ENCODE data around the gene RTN4R. TPM values are rescaled to one million over a fixed set of nuclear protein-coding genes. Genes with fewer than 3 reads are reported as not detected.

The RTN4R gene
- total and polyA plus RNA-seq, 9 of the 15 experiments (the other 6 are each of a cell fraction or from before 2014, with no cell fraction given) = 0.04 to 2.8 (median 1.4) TPM; not detected in 3

DNA sequence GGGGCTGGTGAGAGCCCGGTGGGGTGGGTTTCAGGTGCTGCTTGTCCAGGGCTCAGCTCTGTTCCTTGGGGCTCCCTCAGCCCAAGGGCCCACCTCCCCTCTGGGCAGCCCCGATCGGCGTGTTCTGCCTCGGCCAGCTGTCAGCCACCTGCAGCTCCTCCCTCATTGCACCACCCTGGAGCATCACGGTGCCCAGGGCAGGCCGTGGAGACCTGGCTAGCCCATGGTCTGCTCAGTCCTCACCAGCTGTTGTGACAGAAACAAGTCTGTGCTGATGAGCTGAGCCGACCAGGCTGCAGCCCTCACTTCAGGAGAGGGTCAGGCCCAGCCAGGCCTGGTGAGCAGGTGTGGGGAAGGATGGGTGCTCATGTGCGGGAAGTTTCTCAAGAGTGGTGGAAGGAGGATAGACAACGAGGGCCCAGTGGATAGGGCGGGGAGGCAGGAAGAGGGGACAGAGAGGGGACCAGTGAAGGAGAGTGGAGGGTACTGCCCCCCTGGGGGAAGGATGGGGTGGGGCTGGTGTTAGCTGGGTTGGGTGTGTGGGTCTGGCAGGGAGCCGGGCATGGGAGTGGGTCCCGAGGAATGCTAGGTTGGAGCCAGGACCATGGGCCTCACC lies 16.5 kb upstream of the RTN4R start (continued):
- TF ChIP-seq ELF4 (CRISPR knock-in tag; IDR thresholded peaks at IDR 0.05) = 0 out of 2 replicates have a peak, but pooled peaks have one; percentile 45
- TF ChIP-seq RFX7 (CRISPR knock-in tag; IDR thresholded peaks at IDR 0.05) = no peak
- TF ChIP-seq PHF8 (IDR thresholded peaks at IDR 0.05; ENCODE audit: borderline replicate concordance, low read length) = no peak
- TF ChIP-seq BACH1 (tag; IDR thresholded peaks at IDR 0.05) = no peak
- TF ChIP-seq NCOR1 (IDR thresholded peaks at IDR 0.05) = no peak
- no peak for TF ChIP-seq ZNF551 (CRISPR knock-in tag; IDR thresholded peaks at IDR 0.05)
- TF ChIP-seq, protein P1, sequence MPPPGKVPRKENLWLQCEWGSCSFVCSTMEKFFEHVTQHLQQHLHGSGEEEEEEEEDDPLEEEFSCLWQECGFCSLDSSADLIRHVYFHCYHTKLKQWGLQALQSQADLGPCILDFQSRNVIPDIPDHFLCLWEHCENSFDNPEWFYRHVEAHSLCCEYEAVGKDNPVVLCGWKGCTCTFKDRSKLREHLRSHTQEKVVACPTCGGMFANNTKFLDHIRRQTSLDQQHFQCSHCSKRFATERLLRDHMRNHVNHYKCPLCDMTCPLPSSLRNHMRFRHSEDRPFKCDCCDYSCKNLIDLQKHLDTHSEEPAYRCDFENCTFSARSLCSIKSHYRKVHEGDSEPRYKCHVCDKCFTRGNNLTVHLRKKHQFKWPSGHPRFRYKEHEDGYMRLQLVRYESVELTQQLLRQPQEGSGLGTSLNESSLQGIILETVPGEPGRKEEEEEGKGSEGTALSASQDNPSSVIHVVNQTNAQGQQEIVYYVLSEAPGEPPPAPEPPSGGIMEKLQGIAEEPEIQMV (tag; conservative IDR thresholded peaks at IDR 0.05; ENCODE audit: low read depth) = no peak
- TF ChIP-seq MBD2 (IDR thresholded peaks at IDR 0.05; ENCODE audit: borderline replicate concordance, low read depth) = no peak
- no peak for TF ChIP-seq NR2C1 (IDR thresholded peaks at IDR 0.05)
- no peak for TF ChIP-seq NR2C1 (tag; IDR thresholded peaks at IDR 0.05)
- TF ChIP-seq, protein P2, sequence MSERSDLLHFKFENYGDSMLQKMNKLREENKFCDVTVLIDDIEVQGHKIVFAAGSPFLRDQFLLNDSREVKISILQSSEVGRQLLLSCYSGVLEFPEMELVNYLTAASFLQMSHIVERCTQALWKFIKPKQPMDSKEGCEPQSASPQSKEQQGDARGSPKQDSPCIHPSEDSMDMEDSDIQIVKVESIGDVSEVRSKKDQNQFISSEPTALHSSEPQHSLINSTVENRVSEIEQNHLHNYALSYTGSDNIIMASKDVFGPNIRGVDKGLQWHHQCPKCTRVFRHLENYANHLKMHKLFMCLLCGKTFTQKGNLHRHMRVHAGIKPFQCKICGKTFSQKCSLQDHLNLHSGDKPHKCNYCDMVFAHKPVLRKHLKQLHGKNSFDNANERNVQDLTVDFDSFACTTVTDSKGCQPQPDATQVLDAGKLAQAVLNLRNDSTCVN (CRISPR knock-in tag; IDR thresholded peaks at IDR 0.05) = peak; percentile 89; the same call in 1 of the 2 replicates
- peak; percentile 21 for TF ChIP-seq HMGN3 (IDR thresholded peaks at IDR 0.05; ENCODE audit: borderline replicate concordance, extremely low read depth, insufficient read length, low read depth, low read length)
- no peak for TF ChIP-seq EHMT2 (IDR thresholded peaks at IDR 0.05)
- TF ChIP-seq PCBP1 (IDR thresholded peaks at IDR 0.05; ENCODE audit: low read depth, low read length, poor library complexity, severe bottlenecking) = peak; percentile 28
- TF ChIP-seq L3MBTL2 (IDR thresholded peaks at IDR 0.05) = no peak
- TF ChIP-seq ZNF408 (CRISPR knock-in tag; IDR thresholded peaks at IDR 0.05; ENCODE audit: low read depth) = no peak
- no peak for TF ChIP-seq PURB (CRISPR knock-in tag; IDR thresholded peaks at IDR 0.05; ENCODE audit: low read depth)
- no peak for TF ChIP-seq NR3C1 (CRISPR knock-in tag; IDR thresholded peaks at IDR 0.05)
- TF ChIP-seq, protein P3, sequence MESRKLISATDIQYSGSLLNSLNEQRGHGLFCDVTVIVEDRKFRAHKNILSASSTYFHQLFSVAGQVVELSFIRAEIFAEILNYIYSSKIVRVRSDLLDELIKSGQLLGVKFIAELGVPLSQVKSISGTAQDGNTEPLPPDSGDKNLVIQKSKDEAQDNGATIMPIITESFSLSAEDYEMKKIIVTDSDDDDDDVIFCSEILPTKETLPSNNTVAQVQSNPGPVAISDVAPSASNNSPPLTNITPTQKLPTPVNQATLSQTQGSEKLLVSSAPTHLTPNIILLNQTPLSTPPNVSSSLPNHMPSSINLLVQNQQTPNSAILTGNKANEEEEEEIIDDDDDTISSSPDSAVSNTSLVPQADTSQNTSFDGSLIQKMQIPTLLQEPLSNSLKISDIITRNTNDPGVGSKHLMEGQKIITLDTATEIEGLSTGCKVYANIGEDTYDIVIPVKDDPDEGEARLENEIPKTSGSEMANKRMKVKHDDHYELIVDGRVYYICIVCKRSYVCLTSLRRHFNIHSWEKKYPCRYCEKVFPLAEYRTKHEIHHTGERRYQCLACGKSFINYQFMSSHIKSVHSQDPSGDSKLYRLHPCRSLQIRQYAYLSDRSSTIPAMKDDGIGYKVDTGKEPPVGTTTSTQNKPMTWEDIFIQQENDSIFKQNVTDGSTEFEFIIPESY (CRISPR knock-in tag; IDR thresholded peaks at IDR 0.05) = no peak
- no peak for TF ChIP-seq GATAD2B (IDR thresholded peaks at IDR 0.05; ENCODE audit: borderline replicate concordance)
- TF ChIP-seq, protein P4, sequence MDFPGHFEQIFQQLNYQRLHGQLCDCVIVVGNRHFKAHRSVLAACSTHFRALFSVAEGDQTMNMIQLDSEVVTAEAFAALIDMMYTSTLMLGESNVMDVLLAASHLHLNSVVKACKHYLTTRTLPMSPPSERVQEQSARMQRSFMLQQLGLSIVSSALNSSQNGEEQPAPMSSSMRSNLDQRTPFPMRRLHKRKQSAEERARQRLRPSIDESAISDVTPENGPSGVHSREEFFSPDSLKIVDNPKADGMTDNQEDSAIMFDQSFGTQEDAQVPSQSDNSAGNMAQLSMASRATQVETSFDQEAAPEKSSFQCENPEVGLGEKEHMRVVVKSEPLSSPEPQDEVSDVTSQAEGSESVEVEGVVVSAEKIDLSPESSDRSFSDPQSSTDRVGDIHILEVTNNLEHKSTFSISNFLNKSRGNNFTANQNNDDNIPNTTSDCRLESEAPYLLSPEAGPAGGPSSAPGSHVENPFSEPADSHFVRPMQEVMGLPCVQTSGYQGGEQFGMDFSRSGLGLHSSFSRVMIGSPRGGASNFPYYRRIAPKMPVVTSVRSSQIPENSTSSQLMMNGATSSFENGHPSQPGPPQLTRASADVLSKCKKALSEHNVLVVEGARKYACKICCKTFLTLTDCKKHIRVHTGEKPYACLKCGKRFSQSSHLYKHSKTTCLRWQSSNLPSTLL (IDR thresholded peaks at IDR 0.05) = no peak

Data from K562 (cell line).